Effector CD4-positive, alpha-beta T cell (primary cell): ENCODE data around the gene PXT1.
"Not testable (repeated sequence)": the region's sequence is repeated elsewhere in the genome, so short reads cannot be mapped to it uniquely, and the experiment has no call there.

Source experiments
- DNase-seq: peaks from one replicate; pipeline ENCODE4 v3.0.0-alpha.2; 2020
- total RNA-seq: gene quantifications from one replicate; lab custom pipeline; 2026; lab: John Stamatoyannopoulos, UW

The PXT1 gene
- total RNA-seq: 3.6 reads per million, percentile 14 among the genes with 10 or more reads in this experiment

GRCh38 chr6:36442671-36443470 lies at the start of gene PXT1, which contains the start of gene KCTD20:
Gene PXT1, minus strand, starts transcription at chr6:36442854. Its CDS starts 16,772 bp downstream, at chr6:36426082.
Gene KCTD20, plus strand, starts transcription at chr6:36443000. Its CDS starts 27,098 bp downstream, at chr6:36470098.
- DNase-seq: peak; percentile 76

- no peak for DNase-seq
These were observed 49.4 kb upstream of the PXT1 start for GRCh38 chr6:36492092-36492491.

- DNase-seq: no peak
These were observed 48.8 kb upstream of the PXT1 start for GRCh38 chr6:36491378-36491965.

GRCh38 chr6:36489426-36489825 lies 46.8 kb upstream of the PXT1 start:
- DNase-seq: no peak

GRCh38 chr6:36488221-36488620 lies 45.6 kb upstream of the PXT1 start:
- no peak for DNase-seq

GRCh38 chr6:36487698-36488097 lies 45.0 kb upstream of the PXT1 start:
- DNase-seq: no peak

GRCh38 chr6:36484736-36485135 lies 42.1 kb upstream of the PXT1 start:
- no peak for DNase-seq

GRCh38 chr6:36483326-36483725 lies 40.7 kb upstream of the PXT1 start:
- DNase-seq: not testable (repeated sequence)

- no peak for DNase-seq
These were observed 36.6 kb upstream of the PXT1 start for GRCh38 chr6:36479256-36479655.

- DNase-seq: no peak
These were observed 35.4 kb upstream of the PXT1 start for GRCh38 chr6:36478051-36478526.

GRCh38 chr6:36469946-36470345 lies 27.3 kb upstream of the PXT1 start:
- no peak for DNase-seq

GRCh38 chr6:36469148-36469661 lies 26.6 kb upstream of the PXT1 start:
- DNase-seq: no peak

- no peak for DNase-seq
These were observed 25.0 kb upstream of the PXT1 start for GRCh38 chr6:36467625-36468024.

GRCh38 chr6:36464233-36464632 lies 21.6 kb upstream of the PXT1 start:
- no peak for DNase-seq

- no peak for DNase-seq
These were observed 21.0 kb upstream of the PXT1 start for GRCh38 chr6:36463676-36464075.

- no peak for DNase-seq
These were observed 19.0 kb upstream of the PXT1 start for GRCh38 chr6:36461646-36462045.

GRCh38 chr6:36460916-36461315 lies 18.3 kb upstream of the PXT1 start:
- no peak for DNase-seq

- DNase-seq: no peak
These were observed 16.8 kb upstream of the PXT1 start for GRCh38 chr6:36459501-36459900.

- no peak for DNase-seq
These were observed 12.9 kb upstream of the PXT1 start for GRCh38 chr6:36455486-36456027.

- DNase-seq: not testable (repeated sequence)
These were observed 10.2 kb upstream of the PXT1 start for GRCh38 chr6:36452897-36453296.

- not testable (repeated sequence) for DNase-seq
These were observed 6.5 kb upstream of the PXT1 start for GRCh38 chr6:36449173-36449572.

GRCh38 chr6:36445621-36446020 lies 3.0 kb upstream of the PXT1 start:
- no peak for DNase-seq

GRCh38 chr6:36444470-36444869 lies 1.8 kb upstream of the PXT1 start:
- no peak for DNase-seq
